Measurements from ENCODE around the gene BMX.

The BMX gene

GRCh38 chrX:15471028-15471427, 29.6 kb upstream of the BMX start:
- DNase-seq (ENCODE audit: low read depth): peak; percentile 72
- H3K4me3 ChIP-seq (ENCODE audit: low read depth, low read length): no peak overlapping the region
- TF ChIP-seq CTCF (conservative IDR thresholded peaks at IDR 0.05; ENCODE audit: low read depth, low read length): peak; percentile 84

GRCh38 chrX:15472531-15472930, 28.1 kb upstream of the BMX start:
- no peak overlapping the region for H3K4me3 ChIP-seq (ENCODE audit: low read depth, low read length)
- no peak for DNase-seq (ENCODE audit: low read depth)
- no peak for TF ChIP-seq CTCF (conservative IDR thresholded peaks at IDR 0.05; ENCODE audit: low read depth, low read length)

GRCh38 chrX:15474028-15474427, 26.6 kb upstream of the BMX start:
- no peak for DNase-seq (ENCODE audit: low read depth)
- TF ChIP-seq CTCF (conservative IDR thresholded peaks at IDR 0.05; ENCODE audit: low read depth, low read length): no peak
- no peak overlapping the region for H3K4me3 ChIP-seq (ENCODE audit: low read depth, low read length)

- no peak overlapping the region for H3K4me3 ChIP-seq (ENCODE audit: low read depth, low read length)
- DNase-seq (ENCODE audit: low read depth): no peak
- TF ChIP-seq CTCF (conservative IDR thresholded peaks at IDR 0.05; ENCODE audit: low read depth, low read length): no peak
Measured at GRCh38 chrX:15475021-15475420, 25.6 kb upstream of the BMX start.

- no peak for TF ChIP-seq CTCF (conservative IDR thresholded peaks at IDR 0.05; ENCODE audit: low read depth, low read length)
- H3K4me3 ChIP-seq (ENCODE audit: low read depth, low read length): no peak overlapping the region
- DNase-seq (ENCODE audit: low read depth): no peak
Measured at GRCh38 chrX:15475486-15475885, 25.1 kb upstream of the BMX start.

GRCh38 chrX:15483891-15484290, 16.7 kb upstream of the BMX start:
- no peak overlapping the region for H3K4me3 ChIP-seq (ENCODE audit: low read depth, low read length)
- DNase-seq (ENCODE audit: low read depth): no peak
- no peak for TF ChIP-seq CTCF (conservative IDR thresholded peaks at IDR 0.05; ENCODE audit: low read depth, low read length)

GRCh38 chrX:15492469-15492868, 8.1 kb upstream of the BMX start:
- H3K4me3 ChIP-seq (ENCODE audit: low read depth, low read length): peak overlapping the region; percentile 67
- DNase-seq (ENCODE audit: low read depth): no peak
- no peak for TF ChIP-seq CTCF (conservative IDR thresholded peaks at IDR 0.05; ENCODE audit: low read depth, low read length)

All from choroid plexus epithelial cell (primary cell).